IgD-negative memory B cell (primary cell): ENCODE results near the gene INTS7. TPM values are rescaled to one million over a fixed set of nuclear protein-coding genes. Genes with fewer than 3 reads are reported as not detected.
A peak's percentile ranks its signal among the peaks of the same experiment; 100 is the strongest.
"Not testable (repeated sequence)": the region's sequence is repeated elsewhere in the genome, so short reads cannot be mapped to it uniquely, and the experiment has no call there.

Source experiments
- H3K27ac Mint-ChIP-seq, 3 donors: one replicate each; pipeline ENCODE4 v1.8.0; 2020 to 2022; ENCODE audit warnings: mild to moderate bottlenecking in 3 of 3, mixed read lengths in 3 of 3, moderate library complexity in 1 of 3
- H3K27me3 Mint-ChIP-seq: one replicate; pipeline ENCODE4 v1.8.0; 2021; ENCODE audit warnings: mixed read lengths
- H3K36me3 Mint-ChIP-seq: one replicate; pipeline ENCODE4 v1.8.0; 2020; ENCODE audit warnings: mild to moderate bottlenecking, mixed read lengths
- H3K4me1 Mint-ChIP-seq, 3 donors: one replicate each; pipeline ENCODE4 v1.8.0; 2020 to 2022; ENCODE audit warnings: mixed read lengths in 3 of 3, mild to moderate bottlenecking in 1 of 3
- H3K4me3 Mint-ChIP-seq, 4 donors: one replicate each; pipeline ENCODE4 v1.8.0; 2020 to 2022; ENCODE audit warnings: mild to moderate bottlenecking in 4 of 4, mixed read lengths in 4 of 4, moderate library complexity in 3 of 4
- H3K9me3 Mint-ChIP-seq, 3 donors: one replicate each; pipeline ENCODE4 v1.8.0; 2020 to 2021; ENCODE audit warnings: mixed read lengths in 3 of 3, mild to moderate bottlenecking in 1 of 3
- polyA plus RNA-seq: library from polyadenylated mRNA; unstranded; fragments of 300-500 nt; fragmentation: Illumina TruSeq; gene quantifications from one replicate; pipeline ENCODE4 v1.2.3, GENCODE V29; 2021

INTS7 gene
- polyA plus RNA-seq, 1 donor from 2014 or later, result 14.1 TPM

DNA sequence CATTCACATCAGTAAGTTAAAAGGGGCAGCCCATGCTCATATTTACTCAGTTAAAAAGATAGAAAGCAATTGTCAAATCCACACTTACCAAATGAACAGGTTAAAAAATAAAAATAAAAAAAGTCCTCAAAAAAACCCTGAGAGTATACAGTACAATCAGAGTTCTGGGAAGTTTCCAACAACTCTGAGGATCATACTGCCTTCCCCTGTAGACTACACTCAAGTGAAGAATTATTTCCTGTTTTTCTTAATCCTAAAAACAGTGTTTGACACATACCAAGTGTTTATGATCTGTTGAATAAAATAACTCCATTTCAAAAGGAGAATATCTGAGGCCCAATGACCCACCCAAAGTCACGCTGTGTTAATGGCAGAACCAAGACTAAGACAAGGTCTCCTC is 61.8 kb downstream of the INTS7 start:
- Mint-ChIP-seq H3K4me1 (peaks cover 0 to 5% (median 0%) of the 10 kb centered on the region in 3 donors), H3K36me3 (peaks cover 2% of the 10 kb centered on the region), H3K27ac (no peak overlapping the region), H3K27me3 (no peaks in the 10 kb centered on the region), H3K4me3 (no peak overlapping the region), H3K9me3 (no peaks in the 10 kb centered on the region)

DNA sequence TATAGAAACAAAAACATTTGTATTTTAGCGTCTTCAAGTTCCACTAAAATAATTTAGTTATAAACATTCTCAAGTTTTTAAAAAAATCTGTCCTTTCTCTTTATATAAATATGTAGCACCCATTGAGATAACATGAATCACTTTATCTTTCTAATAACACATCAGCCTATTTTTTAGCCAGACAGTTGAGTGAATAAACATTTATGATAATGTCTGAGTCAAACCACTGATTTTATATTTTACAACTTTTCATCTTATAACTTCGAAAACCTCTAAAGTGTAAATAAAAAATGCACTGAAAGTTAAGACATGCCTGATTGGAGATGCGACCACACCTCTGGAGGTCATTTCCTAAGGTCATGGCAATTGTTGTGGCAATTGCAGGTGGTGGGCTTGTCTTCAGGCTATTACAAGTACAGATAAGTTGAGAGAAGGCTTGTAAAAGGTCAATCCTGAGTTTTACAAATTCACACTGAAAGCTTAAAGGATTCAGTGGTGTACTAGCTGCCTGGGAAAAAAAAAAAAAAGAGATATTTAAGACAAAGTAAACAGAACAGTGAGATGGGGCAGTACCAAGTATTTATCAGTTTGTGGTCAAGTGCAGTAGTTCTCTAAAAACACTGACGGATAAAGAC is 67.0 kb downstream of the INTS7 start:
- Mint-ChIP-seq H3K36me3 (peaks cover 11% of the 10 kb centered on the region), H3K27ac (no peak overlapping the region), H3K9me3 (peaks cover 0 to 4% (median 4%) of the 10 kb centered on the region in 3 donors), H3K4me1 (peaks cover 4 to 6% (median 4%) of the 10 kb centered on the region in 3 donors), H3K4me3 (no peak overlapping the region), H3K27me3 (no peaks in the 10 kb centered on the region)

GRCh38 chr1:211967704-211968103 is 67.7 kb downstream of the INTS7 start:
- H3K27me3 Mint-ChIP-seq, result no peaks in the 10 kb centered on the region
- peaks cover 16% of the 10 kb centered on the region for H3K36me3 Mint-ChIP-seq
- no peak overlapping the region for H3K27ac Mint-ChIP-seq
- H3K4me3 Mint-ChIP-seq, result no peak overlapping the region
- H3K4me1 Mint-ChIP-seq, result peaks cover 4 to 6% (median 4%) of the 10 kb centered on the region in 3 donors
- H3K9me3 Mint-ChIP-seq, result peaks cover 0 to 4% (median 4%) of the 10 kb centered on the region in 3 donors

- Mint-ChIP-seq H3K27ac (peak overlapping the region in 1 of 3 donors; percentile 16), H3K9me3 (peaks cover 0 to 4% (median 4%) of the 10 kb centered on the region in 3 donors), H3K4me1 (peaks cover 4 to 6% (median 4%) of the 10 kb centered on the region in 3 donors), H3K36me3 (peaks cover 18% of the 10 kb centered on the region), H3K4me3 (no peak overlapping the region), H3K27me3 (no peaks in the 10 kb centered on the region)
These were observed 70.1 kb downstream of the INTS7 start for GRCh38 chr1:211965108-211965805.

- H3K4me3 Mint-ChIP-seq, result no peak overlapping the region
- peaks cover 16% of the 10 kb centered on the region for H3K36me3 Mint-ChIP-seq
- H3K27ac Mint-ChIP-seq, result no peak overlapping the region
- no peaks in the 10 kb centered on the region for H3K27me3 Mint-ChIP-seq
- peaks cover 0 to 2% (median 0%) of the 10 kb centered on the region in 3 donors for H3K4me1 Mint-ChIP-seq
- no peaks in the 10 kb centered on the region for H3K9me3 Mint-ChIP-seq
These were observed 75.7 kb downstream of the INTS7 start for GRCh38 chr1:211959680-211960079.

GRCh38 chr1:211959221-211959620 is 76.1 kb downstream of the INTS7 start:
- Mint-ChIP-seq H3K27me3 (no peaks in the 10 kb centered on the region), H3K9me3 (no peaks in the 10 kb centered on the region), H3K4me3 (no peak overlapping the region), H3K36me3 (peaks cover 16% of the 10 kb centered on the region), H3K4me1 (no peaks in the 10 kb centered on the region), H3K27ac (no peak overlapping the region)

DNA sequence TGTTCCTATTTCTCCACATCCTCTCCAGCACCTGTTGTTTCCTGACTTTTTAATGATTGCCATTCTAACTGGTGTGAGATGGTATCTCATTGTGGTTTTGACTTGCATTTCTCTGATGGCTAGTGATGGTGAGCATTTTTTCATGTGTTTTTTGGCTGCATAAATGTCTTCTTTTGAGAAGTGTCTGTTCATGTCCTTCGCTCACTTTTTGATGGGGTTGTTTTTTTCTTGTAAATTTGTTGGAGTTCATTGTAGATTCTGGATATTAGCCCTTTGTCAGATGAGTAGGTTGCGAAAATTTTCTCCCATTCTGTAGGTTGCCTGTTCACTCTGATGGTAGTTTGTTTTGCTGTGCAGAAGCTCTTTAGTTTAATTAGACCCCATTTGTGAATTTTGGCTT is 81.3 kb downstream of the INTS7 start:
- not testable (repeated sequence) for H3K36me3 Mint-ChIP-seq, H3K27ac Mint-ChIP-seq, H3K4me1 Mint-ChIP-seq, H3K9me3 Mint-ChIP-seq, H3K27me3 Mint-ChIP-seq, H3K4me3 Mint-ChIP-seq

- not testable (repeated sequence) for H3K4me1 Mint-ChIP-seq, H3K9me3 Mint-ChIP-seq, H3K4me3 Mint-ChIP-seq, H3K27ac Mint-ChIP-seq, H3K27me3 Mint-ChIP-seq, H3K36me3 Mint-ChIP-seq
These were observed 81.8 kb downstream of the INTS7 start for GRCh38 chr1:211953543-211953942.

DNA sequence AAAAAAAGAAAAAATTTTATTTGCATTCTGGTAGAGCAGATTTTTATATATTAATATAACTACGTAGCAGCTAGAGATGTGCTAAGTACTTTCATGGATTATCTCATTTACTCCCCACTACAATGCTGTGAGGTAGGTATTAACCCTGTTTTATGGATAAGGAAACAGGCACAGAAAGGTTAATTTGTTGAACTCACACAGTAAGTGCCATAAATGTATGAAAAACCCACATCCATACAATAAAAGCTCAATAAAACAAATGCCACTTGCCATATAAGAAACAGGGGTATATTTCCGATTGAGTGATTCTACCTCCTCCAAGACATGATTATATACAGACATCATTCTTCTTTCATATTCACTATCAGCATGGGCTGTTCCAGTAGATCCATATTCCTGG is 83.1 kb downstream of the INTS7 start:
- Mint-ChIP-seq H3K9me3 (no peaks in the 10 kb centered on the region), H3K27ac (no peak overlapping the region), H3K27me3 (no peaks in the 10 kb centered on the region), H3K36me3 (no peaks in the 10 kb centered on the region), H3K4me1 (no peaks in the 10 kb centered on the region), H3K4me3 (no peak overlapping the region)

- H3K9me3 Mint-ChIP-seq, result no peaks in the 10 kb centered on the region
- H3K4me3 Mint-ChIP-seq, result no peak overlapping the region
- no peaks in the 10 kb centered on the region for H3K4me1 Mint-ChIP-seq
- H3K36me3 Mint-ChIP-seq, result no peaks in the 10 kb centered on the region
- no peaks in the 10 kb centered on the region for H3K27me3 Mint-ChIP-seq
- peak overlapping the region in 1 of 3 donors; percentile 47 for H3K27ac Mint-ChIP-seq
These were observed 83.5 kb downstream of the INTS7 start for GRCh38 chr1:211951856-211952255.

DNA sequence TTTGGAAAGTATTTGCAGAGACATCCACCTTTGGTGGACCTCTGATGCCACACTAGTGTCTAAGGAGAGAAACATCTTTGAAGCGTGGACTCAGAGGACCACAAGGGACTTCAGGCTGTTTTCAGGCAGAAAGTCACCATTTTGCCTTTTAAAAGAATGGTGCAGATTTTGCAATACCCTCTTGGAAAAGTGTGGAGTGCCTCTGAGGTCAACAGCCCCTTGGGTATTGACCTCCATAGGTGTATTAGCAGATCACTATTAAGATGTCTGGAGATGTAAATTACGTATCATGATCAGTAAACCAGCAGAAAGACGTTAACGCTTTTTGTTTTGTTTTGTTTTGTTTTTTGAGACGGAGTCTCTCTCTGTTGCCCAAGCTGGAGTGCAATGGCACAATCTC is 87.0 kb downstream of the INTS7 start:
- peaks cover 0 to 4% (median 0%) of the 10 kb centered on the region in 3 donors for H3K4me1 Mint-ChIP-seq
- no peaks in the 10 kb centered on the region for H3K27me3 Mint-ChIP-seq
- no peak overlapping the region for H3K4me3 Mint-ChIP-seq
- no peaks in the 10 kb centered on the region for H3K36me3 Mint-ChIP-seq
- no peaks in the 10 kb centered on the region for H3K9me3 Mint-ChIP-seq
- no peak overlapping the region for H3K27ac Mint-ChIP-seq

DNA sequence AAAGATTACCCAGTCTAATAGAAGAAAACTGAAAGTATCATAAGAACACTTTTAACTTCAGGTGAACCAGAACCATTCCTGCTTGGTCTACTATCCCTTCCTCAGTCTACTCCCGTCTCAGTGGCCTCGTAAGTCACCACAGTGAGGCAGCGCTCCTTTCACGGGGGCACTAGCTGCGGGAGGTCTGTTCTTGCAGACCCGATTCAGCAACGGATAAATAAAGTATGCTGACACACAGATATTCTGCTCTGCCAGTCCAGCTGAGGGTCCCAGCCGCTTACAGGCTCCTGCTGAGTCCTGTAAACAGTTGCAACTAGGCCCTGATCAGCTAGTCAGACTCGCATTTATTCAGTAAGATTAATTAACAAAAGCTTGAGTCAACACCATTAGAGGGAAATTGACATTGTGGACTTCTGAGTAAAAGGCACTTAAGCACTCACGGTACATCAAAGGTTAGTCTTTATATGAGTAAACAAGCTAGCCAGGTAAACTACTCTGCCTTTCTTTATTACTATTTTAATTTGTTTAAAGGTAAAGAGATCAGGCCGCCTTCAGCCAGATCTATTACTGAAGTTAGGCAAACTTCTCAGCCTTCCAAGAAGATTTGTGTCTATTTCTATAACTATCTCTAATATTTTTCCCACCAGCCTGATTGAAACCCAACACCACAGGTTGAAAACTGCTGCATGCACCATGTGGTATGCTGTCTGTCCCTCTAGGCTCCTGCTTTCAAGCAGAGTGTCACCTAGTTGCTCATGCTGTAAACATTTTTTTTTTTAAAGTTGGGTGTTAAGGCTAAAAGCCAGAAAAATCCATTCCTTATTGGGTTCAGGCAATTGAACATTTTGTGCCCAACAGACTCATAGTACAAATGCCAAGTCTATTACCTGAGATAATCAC is 87.7 kb downstream of the INTS7 start:
- Mint-ChIP-seq H3K36me3 (no peaks in the 10 kb centered on the region), H3K27ac (no peak overlapping the region)

DNA sequence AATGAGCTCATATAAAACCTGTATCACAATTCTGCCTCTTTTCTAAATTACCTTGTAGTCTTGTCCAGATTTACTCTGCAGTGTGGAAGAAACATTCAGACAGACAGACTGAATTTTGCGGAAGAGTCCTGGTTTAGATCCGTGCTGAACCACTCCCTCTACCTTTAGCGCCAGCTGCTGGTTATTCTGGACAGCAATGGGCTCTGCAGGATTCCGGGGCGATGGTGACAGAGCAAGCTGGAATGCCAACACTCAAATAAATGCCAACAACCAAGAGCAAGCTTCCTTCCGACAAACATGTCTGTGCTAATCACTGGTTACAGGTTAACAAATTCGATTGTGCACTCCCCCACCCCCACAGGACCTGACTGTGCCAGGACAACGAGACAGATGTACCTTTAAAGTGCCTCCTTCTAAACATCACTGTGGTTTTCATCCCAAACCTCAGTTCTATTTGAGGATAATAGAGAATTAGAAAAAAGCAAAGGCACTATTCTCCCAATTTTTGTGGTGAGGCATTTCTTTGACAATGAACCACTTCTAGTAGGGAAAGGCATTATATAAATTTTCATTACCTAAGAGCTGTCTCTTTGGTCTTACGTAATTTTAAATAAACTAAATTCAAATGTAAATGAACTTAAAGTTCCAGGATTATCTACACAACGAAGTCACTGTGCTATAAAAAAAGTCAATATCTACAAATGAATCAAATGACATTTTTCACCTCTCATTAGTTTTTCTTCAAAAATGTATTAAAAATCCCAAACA is 90.4 kb downstream of the INTS7 start:
- H3K9me3 Mint-ChIP-seq, result no peaks in the 10 kb centered on the region
- no peak overlapping the region for H3K4me3 Mint-ChIP-seq
- H3K27ac Mint-ChIP-seq, result no peak overlapping the region
- no peaks in the 10 kb centered on the region for H3K27me3 Mint-ChIP-seq
- peaks cover 2% of the 10 kb centered on the region for H3K36me3 Mint-ChIP-seq
- peaks cover 4 to 14% (median 14%) of the 10 kb centered on the region in 3 donors for H3K4me1 Mint-ChIP-seq

More for the DNA sequence above, 87.7 kb downstream of the INTS7 start:
- Mint-ChIP-seq H3K9me3 (no peaks in the 10 kb centered on the region), H3K4me1 (peaks cover 0 to 9% (median 3%) of the 10 kb centered on the region in 3 donors), H3K27me3 (no peaks in the 10 kb centered on the region), H3K4me3 (no peak overlapping the region)

- Mint-ChIP-seq H3K4me1 (peaks cover 17 to 28% (median 20%) of the 10 kb centered on the region in 3 donors), H3K36me3 (peaks cover 2% of the 10 kb centered on the region), H3K27me3 (no peaks in the 10 kb centered on the region), H3K27ac (peak overlapping the region in 1 of 3 donors; percentile 63), H3K4me3 (no peak overlapping the region), H3K9me3 (no peaks in the 10 kb centered on the region)
These were observed 92.8 kb downstream of the INTS7 start for GRCh38 chr1:211942583-211942982.
